IMR-90 (cell line): ENCODE data around the gene SCNN1B. TPM values are rescaled to one million over a fixed set of nuclear protein-coding genes. Genes with fewer than 3 reads are reported as not detected.

Experiments used
- ATAC-seq: fragments of 200-7000 bp; cut with Tn5 transposase; 2 replicates; pipeline ENCODE4 v1.9.1; 2020; ENCODE audit warnings: low read depth, mild to moderate bottlenecking, moderate library complexity
- BruUV-seq: library from RNA; stranded (reverse); fragments of 400-500 nt; replicated peaks from 2 replicates; lab custom pipeline; 2021; lab: Mats Ljungman, UMichigan
- CTCF ChIA-PET: fragments of 300-600 bp; formaldehyde crosslinking; extraction: SDS; loops from one replicate; lab custom pipeline; 2021; ENCODE audit warnings: antibody characterized with exemption; lab: Yijun Ruan, JAX
- POLR2A ChIA-PET: fragments of 300-600 bp; sonication (Branson Sonifier 250); formaldehyde crosslinking; loops from one replicate; lab custom pipeline; 2022; ENCODE audit warnings: antibody characterized with exemption; ENCODE audit not compliant: unreplicated experiment; lab: Charles Lee
- DNase-seq: peaks from one replicate; pipeline ENCODE4 v3.0.0; 2013
- H2AFZ ChIP-seq: replicated peaks from 2 replicates; pipeline ENCODE3; 2013; ENCODE audit warnings: low read length, mild to moderate bottlenecking; ENCODE audit not compliant: poor library complexity
- H2AK5ac ChIP-seq: 2 replicates; pipeline ENCODE4 v1.6.1; 2013; ENCODE audit warnings: low read depth, low read length, inconsistent platforms
- H2AK9ac ChIP-seq: replicated peaks from 2 replicates; pipeline ENCODE3; 2013; ENCODE audit warnings: mild to moderate bottlenecking, low read depth, low read length, moderate library complexity; ENCODE audit not compliant: poor library complexity
- H2BK120ac ChIP-seq: 2 replicates; pipeline ENCODE4 v1.6.1; 2013; ENCODE audit warnings: low read depth, low read length, inconsistent platforms
- H2BK15ac ChIP-seq: 3 replicates; pipeline ENCODE4 v1.6.1; 2013; ENCODE audit warnings: low read depth, low read length, inconsistent platforms
- H2BK20ac ChIP-seq: 2 replicates; pipeline ENCODE4 v1.6.1; 2013; ENCODE audit warnings: low read depth, mild to moderate bottlenecking, inconsistent platforms, low read length, moderate library complexity
- H2BK5ac ChIP-seq: 2 replicates; pipeline ENCODE4 v1.6.1; 2013; ENCODE audit warnings: mild to moderate bottlenecking, low read depth, low read length, inconsistent platforms; ENCODE audit not compliant: poor library complexity, severe bottlenecking
- H3K14ac ChIP-seq: replicated peaks from 2 replicates; pipeline ENCODE4 v1.6.1; 2013; ENCODE audit warnings: low read depth, low read length, inconsistent platforms
- H3K18ac ChIP-seq: 2 replicates; pipeline ENCODE4 v1.6.1; 2013; ENCODE audit warnings: low read depth, low read length, control low read depth
- H3K23ac ChIP-seq: 2 replicates; pipeline ENCODE4 v1.6.1; 2013; ENCODE audit warnings: low read depth, low read length, inconsistent platforms
- H3K27ac ChIP-seq: 2 replicates; pipeline ENCODE4 v1.5.1; 2013; ENCODE audit warnings: mild to moderate bottlenecking, control low read depth, low read length; ENCODE audit not compliant: insufficient read depth
- H3K27me3 ChIP-seq: 2 replicates; pipeline ENCODE4 v1.6.1; 2013; ENCODE audit warnings: low read length; ENCODE audit not compliant: control insufficient read depth, insufficient read depth
- H3K36me3 ChIP-seq: 2 replicates; pipeline ENCODE4 v1.6.1; 2013; ENCODE audit warnings: low read length, mixed read lengths; ENCODE audit not compliant: control insufficient read depth, insufficient read depth
- H3K4ac ChIP-seq: 2 replicates; pipeline ENCODE4 v1.6.1; 2013; ENCODE audit warnings: low read depth, low read length, inconsistent platforms
- H3K4me1 ChIP-seq: 2 replicates; pipeline ENCODE4 v1.6.1; 2013; ENCODE audit warnings: low read length, mixed read lengths; ENCODE audit not compliant: control insufficient read depth, insufficient read depth
- H3K4me2 ChIP-seq: 2 replicates; pipeline ENCODE4 v1.6.1; 2013; ENCODE audit warnings: low read depth, mild to moderate bottlenecking, control low read depth, low read length, moderate library complexity
- H3K4me3 ChIP-seq: 2 replicates; pipeline ENCODE4 v1.5.1; 2013; ENCODE audit warnings: low read depth, mild to moderate bottlenecking, control low read depth, low read length, moderate library complexity; ENCODE audit not compliant: insufficient read depth
- H3K56ac ChIP-seq: 2 replicates; pipeline ENCODE4 v1.6.1; 2013; ENCODE audit warnings: low read length, inconsistent platforms; ENCODE audit not compliant: insufficient read depth; ENCODE audit errors: extremely low read depth
- H3K79me1 ChIP-seq, 2 experiments: 2 replicates each; pipeline ENCODE4 v1.6.1; 2013; ENCODE audit warnings: low read length in 2 of 2, inconsistent platforms in 1 of 2, low read depth in 1 of 2
- H3K9ac ChIP-seq: 2 replicates; pipeline ENCODE4 v1.6.1; 2013; ENCODE audit warnings: low read depth, low read length, control low read depth
- H3K9me1 ChIP-seq: 2 replicates; pipeline ENCODE4 v1.6.1; 2013; ENCODE audit warnings: low read length, inconsistent platforms; ENCODE audit not compliant: insufficient read depth
- H3K9me3 ChIP-seq: 2 replicates; pipeline ENCODE4 v1.6.1; 2013; ENCODE audit warnings: low read length; ENCODE audit not compliant: control insufficient read depth, insufficient read depth
- H4K20me1 ChIP-seq: 2 replicates; pipeline ENCODE4 v1.6.1; 2013; ENCODE audit warnings: low read length, inconsistent platforms; ENCODE audit not compliant: insufficient read depth
- H4K5ac ChIP-seq: 2 replicates; pipeline ENCODE4 v1.6.1; 2013; ENCODE audit warnings: mild to moderate bottlenecking, low read depth, low read length, control low read depth
- H4K8ac ChIP-seq, 2 experiments: 2 replicates each; pipeline ENCODE4 v1.6.1; 2013; ENCODE audit warnings: low read depth in 2 of 2, low read length in 2 of 2, control low read depth in 1 of 2, inconsistent platforms in 1 of 2
- H4K91ac ChIP-seq: 2 replicates; pipeline ENCODE4 v1.6.1; 2013; ENCODE audit warnings: low read depth, low read length, inconsistent platforms; ENCODE audit not compliant: insufficient read depth
- CEBPB ChIP-seq: IDR thresholded peaks from 2 replicates; pipeline ENCODE4 v1.6.1; 2012; ENCODE audit warnings: low read depth, low read length, improper control_type of control experiment
- CHD1 ChIP-seq: IDR thresholded peaks from 2 replicates; pipeline ENCODE4 v1.6.1; 2012; ENCODE audit warnings: low read depth, low read length, improper control_type of control experiment
- FOS ChIP-seq: fragments of 150-350 bp; IDR thresholded peaks from 2 replicates; pipeline ENCODE4 v1.6.1; 2016; ENCODE audit warnings: low read depth, low read length
- MAFK ChIP-seq: IDR thresholded peaks from 2 replicates; pipeline ENCODE4 v1.6.1; 2012; ENCODE audit warnings: low read depth, low read length, improper control_type of control experiment
- MAZ ChIP-seq: IDR thresholded peaks from 2 replicates; pipeline ENCODE4 v1.6.1; 2012; ENCODE audit warnings: low read depth, mild to moderate bottlenecking, low read length, improper control_type of control experiment, moderate library complexity, borderline replicate concordance
- MXI1 ChIP-seq: IDR thresholded peaks from 2 replicates; pipeline ENCODE4 v1.6.1; 2012; ENCODE audit warnings: low read depth, mild to moderate bottlenecking, low read length, moderate library complexity, borderline replicate concordance
- NFE2L2 ChIP-seq: fragments of 150-350 bp; IDR thresholded peaks from 2 replicates; pipeline ENCODE4 v1.6.1; 2016; ENCODE audit warnings: low read depth, mild to moderate bottlenecking, low read length
- POLR2A ChIP-seq: IDR thresholded peaks from 2 replicates; pipeline ENCODE4 v1.6.1; 2012; ENCODE audit warnings: mild to moderate bottlenecking, low read depth, low read length
- RAD21 ChIP-seq: IDR thresholded peaks from 2 replicates; pipeline ENCODE4 v1.6.1; 2012; ENCODE audit warnings: low read length, improper control_type of control experiment
- RCOR1 ChIP-seq: IDR thresholded peaks from 2 replicates; pipeline ENCODE4 v1.6.1; 2012; ENCODE audit warnings: mild to moderate bottlenecking, low read length, improper control_type of control experiment; ENCODE audit not compliant: insufficient replicate concordance
- RFX5 ChIP-seq: IDR thresholded peaks from 2 replicates; pipeline ENCODE4 v1.8.0; 2012; ENCODE audit warnings: low read depth, mild to moderate bottlenecking, low read length, moderate library complexity
- SMC3 ChIP-seq: fragments of 150-350 bp; IDR thresholded peaks from 2 replicates; pipeline ENCODE4 v1.6.1; 2016; ENCODE audit warnings: low read depth, mild to moderate bottlenecking, antibody characterized with exemption, low read length, moderate library complexity
- WGBS, 2 experiments: methylation state at CpG; one replicate each; pipeline versions ENCODE4 v1.1.5 to v1.1.7; 2013; ENCODE audit warnings: missing lambda C conversion rate in 2 of 2; ENCODE audit not compliant: insufficient read length in 1 of 2; ENCODE audit errors: extremely low coverage in 2 of 2; 5-methylcytosine and 5-hydroxymethylcytosine counted together
- dilution Hi-C: fragments of 300-500 bp; cut with HindIII; formaldehyde crosslinking; loops from one replicate; pipeline ENCODE4 v1.14.3; 2018; ENCODE audit warnings: low sequenced_read_pairs; ENCODE audit not compliant: unreplicated experiment
- in situ Hi-C: fragments of 300-500 bp; cut with MboI; formaldehyde crosslinking; loops from 3 replicates; pipeline ENCODE4 v1.14.3; 2019; ENCODE audit warnings: low sequenced_read_pairs, inconsistent platforms, mixed read lengths
- intact Hi-C: fragments of 100-400 bp; cut with micrococcal nuclease; formaldehyde crosslinking; loops from 2 replicates; pipeline ENCODE4 v1.10.0; 2022
- polyA plus RNA-seq, 3 experiments: library from polyadenylated mRNA; depleted of rRNA; stranded (reverse); fragments of >200 nt; gene quantifications; 2 replicates each; pipeline ENCODE4 v1.2.3, GENCODE V29; 2012; ENCODE audit warnings: low replicate concordance in 1 of 3
- total RNA-seq: library from RNA; depleted of rRNA; stranded (reverse); fragments of >200 nt; gene quantifications from 2 replicates; pipeline ENCODE4 v1.2.3, GENCODE V29; 2012
- TF ChIP-seq, protein P1 (sequence below): fragments of 150-350 bp; IDR thresholded peaks from 2 replicates; pipeline ENCODE4 v1.6.1; 2016; ENCODE audit warnings: low read depth, mild to moderate bottlenecking, low read length, moderate library complexity, borderline replicate concordance
- TF ChIP-seq, protein P2 (sequence below): conservative IDR thresholded peaks from 2 replicates; pipeline ENCODE4 v1.5.1; 2012; ENCODE audit warnings: mild to moderate bottlenecking, low read depth, low read length, improper control_type of control experiment

Gene SCNN1B
- total and polyA plus RNA-seq, 2 of the 4 experiments (the other 2 are of a cell fraction): not detected

DNA sequence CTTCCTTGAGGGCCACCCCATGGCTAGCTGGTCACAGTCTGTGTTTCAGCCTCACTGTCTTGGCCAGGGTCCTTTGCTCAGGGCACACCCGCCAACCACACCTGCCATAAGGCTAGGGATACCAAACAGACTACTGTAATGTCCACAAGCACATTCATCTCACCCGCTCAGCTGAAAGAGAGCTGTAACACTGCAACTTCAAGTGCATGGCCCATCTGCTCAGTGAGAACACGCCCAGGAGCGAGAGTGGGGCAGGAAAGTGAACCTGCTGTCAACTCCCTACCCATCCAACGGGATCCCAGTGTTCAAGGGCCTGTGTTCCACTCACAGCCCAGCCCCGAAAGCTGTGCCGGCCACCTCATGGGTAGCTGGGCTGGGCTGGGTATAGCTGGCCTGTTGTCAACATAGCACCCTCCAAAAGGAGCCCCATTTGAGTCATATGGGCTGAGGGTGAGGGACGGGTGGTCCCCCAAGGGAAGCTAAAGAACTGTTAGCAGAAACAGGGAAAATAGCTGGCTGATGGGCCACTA lies 55.7 kb downstream of the SCNN1B start:
- Histone ChIP-seq H3K4ac (no peak overlapping the region), H2BK120ac (no peak overlapping the region), H3K9me1 (no peaks in the 10 kb centered on the region; the same call in 1 of the 2 replicates), H4K91ac (no peak overlapping the region), H2BK15ac (no peak overlapping the region), H3K79me1 (no peaks in the 10 kb centered on the region), H3K4me3 (no peak overlapping the region), H3K4me2 (no peak overlapping the region), H3K9ac (no peak overlapping the region), H3K14ac (no peak overlapping the region), H3K56ac (no peak overlapping the region), H2BK5ac (no peak overlapping the region), H2BK20ac (no peak overlapping the region), H2AFZ (no peak overlapping the region), H4K20me1 (no peaks in the 10 kb centered on the region), H3K18ac (no peak overlapping the region), H4K8ac (no peak overlapping the region), H3K27ac (no peak overlapping the region), H2AK5ac (no peak overlapping the region), H3K27me3 (no peaks in the 10 kb centered on the region), H3K4me1 (no peaks in the 10 kb centered on the region), H2AK9ac (no peak overlapping the region), H3K9me3 (no peaks in the 10 kb centered on the region), H4K5ac (no peak overlapping the region), H3K36me3 (no peaks in the 10 kb centered on the region), H3K23ac (no peak overlapping the region)
- ATAC-seq (no peak), DNase-seq (no peak)
- BruUV-seq: no TSS peak
- TF ChIP-seq MAZ (no peak), SMC3 (no peak), CEBPB (no peak), POLR2A (no peak), RAD21 (no peak), MAFK (no peak), CHD1 (no peak), MXI1 (no peak), FOS (no peak), NFE2L2 (no peak), RFX5 (no peak), RCOR1 (no peak)
- TF ChIP-seq, protein P1, sequence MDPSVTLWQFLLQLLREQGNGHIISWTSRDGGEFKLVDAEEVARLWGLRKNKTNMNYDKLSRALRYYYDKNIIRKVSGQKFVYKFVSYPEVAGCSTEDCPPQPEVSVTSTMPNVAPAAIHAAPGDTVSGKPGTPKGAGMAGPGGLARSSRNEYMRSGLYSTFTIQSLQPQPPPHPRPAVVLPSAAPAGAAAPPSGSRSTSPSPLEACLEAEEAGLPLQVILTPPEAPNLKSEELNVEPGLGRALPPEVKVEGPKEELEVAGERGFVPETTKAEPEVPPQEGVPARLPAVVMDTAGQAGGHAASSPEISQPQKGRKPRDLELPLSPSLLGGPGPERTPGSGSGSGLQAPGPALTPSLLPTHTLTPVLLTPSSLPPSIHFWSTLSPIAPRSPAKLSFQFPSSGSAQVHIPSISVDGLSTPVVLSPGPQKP: no peak
- TF ChIP-seq, protein P2, sequence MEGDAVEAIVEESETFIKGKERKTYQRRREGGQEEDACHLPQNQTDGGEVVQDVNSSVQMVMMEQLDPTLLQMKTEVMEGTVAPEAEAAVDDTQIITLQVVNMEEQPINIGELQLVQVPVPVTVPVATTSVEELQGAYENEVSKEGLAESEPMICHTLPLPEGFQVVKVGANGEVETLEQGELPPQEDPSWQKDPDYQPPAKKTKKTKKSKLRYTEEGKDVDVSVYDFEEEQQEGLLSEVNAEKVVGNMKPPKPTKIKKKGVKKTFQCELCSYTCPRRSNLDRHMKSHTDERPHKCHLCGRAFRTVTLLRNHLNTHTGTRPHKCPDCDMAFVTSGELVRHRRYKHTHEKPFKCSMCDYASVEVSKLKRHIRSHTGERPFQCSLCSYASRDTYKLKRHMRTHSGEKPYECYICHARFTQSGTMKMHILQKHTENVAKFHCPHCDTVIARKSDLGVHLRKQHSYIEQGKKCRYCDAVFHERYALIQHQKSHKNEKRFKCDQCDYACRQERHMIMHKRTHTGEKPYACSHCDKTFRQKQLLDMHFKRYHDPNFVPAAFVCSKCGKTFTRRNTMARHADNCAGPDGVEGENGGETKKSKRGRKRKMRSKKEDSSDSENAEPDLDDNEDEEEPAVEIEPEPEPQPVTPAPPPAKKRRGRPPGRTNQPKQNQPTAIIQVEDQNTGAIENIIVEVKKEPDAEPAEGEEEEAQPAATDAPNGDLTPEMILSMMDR: no peak
- CTCF ChIA-PET: interaction anchor here (0.6 kb wide), 1 partner anchor 244 kb away, joined by 5 read pairs; no protein-coding TSS in a partner anchor
- intact Hi-C loops (no loop called here), in situ Hi-C loops (no loop called here), dilution Hi-C loops (no loop called here)
- 100% methylated on average over 1 of the region's 8 CpGs; no CpG with 5 or more reads in 1 of the 2 experiments for WGBS, 2 experiments
- POLR2A ChIA-PET: no interaction called here
